Ishikawa (cell line): Measurements from ENCODE around the gene SCFD1.

Experiments
- EGR1 ChIP-seq: IDR thresholded peaks from 2 replicates; pipeline ENCODE4 v1.6.1; 2012
- EP300 ChIP-seq: IDR thresholded peaks from 2 replicates; pipeline ENCODE4 v1.6.1; 2012; ENCODE audit warnings: borderline replicate concordance
- MAX ChIP-seq: IDR thresholded peaks from 2 replicates; pipeline ENCODE4 v1.6.1; 2012
- RAD21 ChIP-seq: IDR thresholded peaks from 2 replicates; pipeline ENCODE4 v1.6.1; 2012; ENCODE audit warnings: low read depth
- TAF1 ChIP-seq: IDR thresholded peaks from 2 replicates; pipeline ENCODE4 v1.6.1; 2012; ENCODE audit warnings: low read depth, mild to moderate bottlenecking
- TCF12 ChIP-seq: IDR thresholded peaks from 2 replicates; pipeline ENCODE4 v1.6.1; 2012; ENCODE audit warnings: low read depth
- TEAD4 ChIP-seq: IDR thresholded peaks from 2 replicates; pipeline ENCODE4 v1.6.1; 2012
- TF ChIP-seq, protein P1 (sequence below): IDR thresholded peaks from 2 replicates; pipeline ENCODE4 v1.6.1; 2012

DNA sequence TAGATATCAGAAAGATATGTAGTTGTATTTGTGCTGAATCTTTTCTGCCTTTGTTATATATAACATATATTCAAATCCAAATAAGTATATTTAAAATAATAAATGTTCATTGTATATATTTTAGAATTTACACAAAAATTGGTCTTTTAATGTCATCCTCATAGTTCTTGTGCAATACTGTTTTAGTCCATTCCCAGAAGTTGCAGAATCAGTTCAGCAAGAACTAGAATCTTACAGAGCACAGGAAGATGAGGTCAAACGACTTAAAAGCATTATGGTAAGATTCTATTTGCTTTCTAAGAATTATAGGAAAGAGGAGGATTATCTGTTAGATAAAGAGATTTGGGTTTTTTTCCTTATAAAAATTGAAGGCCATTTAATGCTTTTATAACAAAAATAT lies 51.0 kb downstream of the SCFD1 start:
- no peak for TF ChIP-seq EP300
- no peak for TF ChIP-seq MAX
- TF ChIP-seq TCF12, result no peak
- no peak for TF ChIP-seq TAF1
- TF ChIP-seq EGR1, result no peak
- TF ChIP-seq TEAD4, result no peak
- TF ChIP-seq, protein P1, sequence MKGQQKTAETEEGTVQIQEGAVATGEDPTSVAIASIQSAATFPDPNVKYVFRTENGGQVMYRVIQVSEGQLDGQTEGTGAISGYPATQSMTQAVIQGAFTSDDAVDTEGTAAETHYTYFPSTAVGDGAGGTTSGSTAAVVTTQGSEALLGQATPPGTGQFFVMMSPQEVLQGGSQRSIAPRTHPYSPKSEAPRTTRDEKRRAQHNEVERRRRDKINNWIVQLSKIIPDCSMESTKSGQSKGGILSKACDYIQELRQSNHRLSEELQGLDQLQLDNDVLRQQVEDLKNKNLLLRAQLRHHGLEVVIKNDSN, result no peak
- TF ChIP-seq RAD21, result no peak
